ENCODE measurements around the gene STAB2. TPM values are rescaled to one million over a fixed set of nuclear protein-coding genes. Genes with fewer than 3 reads are reported as not detected.

Gene STAB2
- total and polyA plus RNA-seq, 2 of the 4 experiments (the other 2 are of a cell fraction) = not detected

GRCh38 chr12:103813949-103814348, 226.9 kb downstream of the STAB2 start:
- no CpG with 5 or more reads among the region's 4 CpGs for WGBS, 2 experiments (ENCODE audit: extremely low coverage in 2 of 2, insufficient read length in 1 of 2)
- Histone ChIP-seq H2BK5ac (ENCODE audit: low read depth, low read length, poor library complexity, severe bottlenecking) (no peak overlapping the region), H3K4me1 (ENCODE audit: control insufficient read depth, insufficient read depth, low read length) (peaks cover 1% of the 10 kb centered on the region), H3K14ac (replicated peaks; ENCODE audit: low read depth, low read length) (no peak overlapping the region), H3K23ac (ENCODE audit: low read depth, low read length) (no peak overlapping the region), H3K9ac (ENCODE audit: low read depth, low read length) (no peak overlapping the region), H2AFZ (replicated peaks; ENCODE audit: low read length, poor library complexity) (no peak overlapping the region), H4K5ac (ENCODE audit: low read depth, low read length) (no peak overlapping the region), H3K27ac (ENCODE audit: insufficient read depth, low read length) (no peak overlapping the region), H2BK120ac (ENCODE audit: low read depth, low read length) (no peak overlapping the region), H4K91ac (ENCODE audit: insufficient read depth, low read depth, low read length) (no peak overlapping the region), H3K27me3 (ENCODE audit: control insufficient read depth, insufficient read depth, low read length) (no peaks in the 10 kb centered on the region), H3K4me3 (ENCODE audit: insufficient read depth, low read depth, low read length) (no peak overlapping the region), H2BK20ac (ENCODE audit: low read depth, low read length) (no peak overlapping the region), H2BK15ac (ENCODE audit: low read depth, low read length) (no peak overlapping the region), H4K20me1 (ENCODE audit: insufficient read depth, low read length) (no peaks in the 10 kb centered on the region; the same call in 1 of the 2 replicates), H3K4me2 (ENCODE audit: low read depth, low read length) (no peak overlapping the region), H4K8ac (ENCODE audit: low read depth in 2 of 2, low read length in 2 of 2) (no peak overlapping the region), H2AK9ac (replicated peaks; ENCODE audit: low read depth, low read length, poor library complexity) (no peak overlapping the region), H2AK5ac (ENCODE audit: low read depth, low read length) (no peak overlapping the region), H3K9me1 (ENCODE audit: insufficient read depth, low read length) (peaks cover 8% of the 10 kb centered on the region; the same call in 1 of the 2 replicates), H3K79me1 (ENCODE audit: low read depth in 1 of 2, low read length in 2 of 2) (peaks cover 53 to 79% of the 10 kb centered on the region in 2 experiments), H3K36me3 (ENCODE audit: control insufficient read depth, insufficient read depth, low read length) (peaks cover 6% of the 10 kb centered on the region), H3K56ac (ENCODE audit: extremely low read depth, insufficient read depth, low read length) (no peak overlapping the region), H3K18ac (ENCODE audit: low read depth, low read length) (no peak overlapping the region), H3K9me3 (ENCODE audit: control insufficient read depth, insufficient read depth, low read length) (no peaks in the 10 kb centered on the region), H3K4ac (ENCODE audit: low read depth, low read length) (no peak overlapping the region)
- ChIA-PET POLR2A (ENCODE audit: unreplicated experiment) (no interaction called here), CTCF (no interaction called here)
- intact Hi-C loops (cut with micrococcal nuclease) = no loop called here
- BruUV-seq (replicated peaks) = no TSS peak
- DNase-seq (no peak), ATAC-seq (ENCODE audit: low read depth) (no peak)
- TF ChIP-seq BHLHE40 (IDR thresholded peaks at IDR 0.05; ENCODE audit: low read depth, low read length) (no peak), MAZ (IDR thresholded peaks at IDR 0.05; ENCODE audit: borderline replicate concordance, low read depth, low read length) (no peak), USF2 (IDR thresholded peaks at IDR 0.05; ENCODE audit: low read depth, low read length) (no peak), MXI1 (IDR thresholded peaks at IDR 0.05; ENCODE audit: borderline replicate concordance, low read depth, low read length) (no peak), CEBPB (IDR thresholded peaks at IDR 0.05; ENCODE audit: low read depth, low read length) (no peak), FOS (IDR thresholded peaks at IDR 0.05; ENCODE audit: low read depth, low read length) (no peak), NFE2L2 (IDR thresholded peaks at IDR 0.05; ENCODE audit: low read depth, low read length) (no peak), RCOR1 (IDR thresholded peaks at IDR 0.05; ENCODE audit: insufficient replicate concordance, low read length) (no peak), POLR2A (IDR thresholded peaks at IDR 0.05; ENCODE audit: low read depth, low read length) (no peak), SMC3 (IDR thresholded peaks at IDR 0.05; ENCODE audit: low read depth, low read length) (no peak), MAFK (IDR thresholded peaks at IDR 0.05; ENCODE audit: low read depth, low read length) (no peak), RFX5 (IDR thresholded peaks at IDR 0.05; ENCODE audit: low read depth, low read length) (no peak), RAD21 (IDR thresholded peaks at IDR 0.05; ENCODE audit: low read length) (no peak), CHD1 (IDR thresholded peaks at IDR 0.05; ENCODE audit: low read depth, low read length) (no peak), CTCF (conservative IDR thresholded peaks at IDR 0.05; ENCODE audit: low read depth, low read length) (no peak), ELK1 (IDR thresholded peaks at IDR 0.05; ENCODE audit: borderline replicate concordance, low read depth, low read length) (no peak)
- dilution Hi-C loops (cut with HindIII; ENCODE audit: low sequenced_read_pairs, unreplicated experiment) = no loop called here
- in situ Hi-C loops (cut with MboI; ENCODE audit: low sequenced_read_pairs) = no loop called here
